GM21619 (cell line): ENCODE measurements around the gene ZNF276.
A peak's percentile ranks its signal among the peaks of the same experiment; 100 is the strongest.
"Not testable (repeated sequence)": the region's sequence is repeated elsewhere in the genome, so short reads cannot be mapped to it uniquely, and the experiment has no call there.

Experiments
- ATAC-seq: cut with Tn5 transposase; IDR thresholded peaks from one replicate; pipeline ENCODE4 v1.9.1; 2021; ENCODE audit not compliant: unreplicated experiment

ZNF276 gene

GRCh38 chr16:89695875-89696669 lies 25.3 kb upstream of the ZNF276 start:
- ATAC-seq = no peak

- no peak for ATAC-seq
Measured at GRCh38 chr16:89696670-89697128, 24.6 kb upstream of the ZNF276 start.

GRCh38 chr16:89697161-89697615 lies 24.1 kb upstream of the ZNF276 start:
- no peak for ATAC-seq

- ATAC-seq = no peak
Measured at GRCh38 chr16:89697616-89698331, 23.6 kb upstream of the ZNF276 start.

- not testable (repeated sequence) for ATAC-seq
Measured at GRCh38 chr16:89698717-89699116, 22.6 kb upstream of the ZNF276 start.

GRCh38 chr16:89699629-89700099 lies 21.7 kb upstream of the ZNF276 start:
- ATAC-seq = not testable (repeated sequence)

- ATAC-seq = peak; percentile 41
Measured at GRCh38 chr16:89700100-89700648, 21.2 kb upstream of the ZNF276 start.

- ATAC-seq = no peak
Measured at GRCh38 chr16:89700649-89701424, 20.5 kb upstream of the ZNF276 start.

GRCh38 chr16:89701425-89702406 lies 19.6 kb upstream of the ZNF276 start, which contains the start of gene SPATA2L:
Gene SPATA2L (minus strand): TSS chr16:89701705. CDS start chr16:89701232, 473 bp downstream.
- peak; percentile 52 for ATAC-seq

GRCh38 chr16:89704281-89704680 lies 17.1 kb upstream of the ZNF276 start:
- ATAC-seq = no peak

GRCh38 chr16:89705006-89705405 lies 16.3 kb upstream of the ZNF276 start:
- no peak for ATAC-seq

GRCh38 chr16:89706518-89707260 lies 14.6 kb upstream of the ZNF276 start:
- no peak for ATAC-seq

- ATAC-seq = no peak
Measured at GRCh38 chr16:89707695-89708094, 13.6 kb upstream of the ZNF276 start.

- no peak for ATAC-seq
Measured at GRCh38 chr16:89708481-89708931, 12.8 kb upstream of the ZNF276 start.

- ATAC-seq = no peak
Measured at GRCh38 chr16:89709166-89709565, 12.2 kb upstream of the ZNF276 start.

GRCh38 chr16:89709716-89710432 lies 11.5 kb upstream of the ZNF276 start:
- no peak for ATAC-seq

GRCh38 chr16:89710709-89711564 lies 10.4 kb upstream of the ZNF276 start:
- no peak for ATAC-seq
